HL-60 (cell line): Measurements from ENCODE around the gene CPLANE1.

ENCODE experiments used
- CTCF ChIP-seq: IDR thresholded peaks from one replicate; pipeline ENCODE4 v1.5.1; 2011; ENCODE audit warnings: low read length, control low read depth, inconsistent platforms; ENCODE audit not compliant: insufficient read depth
- GABPA ChIP-seq: IDR thresholded peaks from 2 replicates; pipeline ENCODE4 v1.6.1; 2012; ENCODE audit warnings: low read depth
- POLR2AphosphoS5 ChIP-seq: IDR thresholded peaks from 2 replicates; pipeline ENCODE4 v1.6.1; 2012; ENCODE audit warnings: low read depth
- REST ChIP-seq: IDR thresholded peaks from 2 replicates; pipeline ENCODE4 v1.6.1; 2012; ENCODE audit warnings: low read depth; ENCODE audit not compliant: insufficient replicate concordance

GRCh38 chr5:37174928-37175327 is 74.2 kb downstream of the CPLANE1 start:
- TF ChIP-seq CTCF (no peak), POLR2AphosphoS5 (no peak), GABPA (no peak), REST (no peak)
